Transverse colon (tissue), 4 donors: Measurements from ENCODE around the gene PRDM12. TPM values are rescaled to one million over a fixed set of nuclear protein-coding genes. Genes with fewer than 3 reads are reported as not detected.

Experiments used
- DNase-seq: peaks from one replicate; pipeline ENCODE4 v3.0.0-alpha.2; 2019
- H3K27ac ChIP-seq, 4 donors: fragments of 200-600 bp; sonication (generic); 2 replicates each; pipeline ENCODE4 v1.5.1; 2016 to 2018; ENCODE audit warnings: inconsistent platforms in 4 of 4
- H3K27me3 ChIP-seq: fragments of 200-600 bp; sonication (generic); 2 replicates; pipeline ENCODE4 v1.5.1; 2017; ENCODE audit warnings: inconsistent platforms
- H3K36me3 ChIP-seq, 4 donors: fragments of 200-600 bp; sonication (generic); 2 replicates each; pipeline ENCODE4 v1.5.1; 2017 to 2019; ENCODE audit warnings: inconsistent platforms in 4 of 4
- H3K4me1 ChIP-seq, 4 donors: fragments of 200-600 bp; sonication (generic); 2 replicates each; pipeline ENCODE4 v1.5.1; 2017 to 2020; ENCODE audit warnings: inconsistent platforms in 4 of 4
- H3K4me3 ChIP-seq, 4 donors: fragments of 200-600 bp; sonication (generic); 1 replicate in 1 of 4; 2 replicates in 3 of 4; pipeline versions ENCODE4 v1.5.1 to v1.6.1; 2017 to 2019; ENCODE audit warnings: inconsistent platforms in 4 of 4
- H3K9me3 ChIP-seq, 2 donors: fragments of 200-600 bp; sonication (generic); 2 replicates each; pipeline ENCODE4 v1.5.1; 2017 to 2019; ENCODE audit warnings: inconsistent platforms in 2 of 2
- CTCF ChIP-seq, 5 experiments: fragments of 200-600 bp in 3 of 5; fragments of 450-650 bp in 2 of 5; sonication (generic) in 3 of 5; IDR thresholded peaks; 1 replicate in 2 of 5; 2 replicates in 3 of 5; pipeline ENCODE4 v1.5.1; 2016 to 2017; ENCODE audit warnings: antibody characterized with exemption in 5 of 5, inconsistent platforms in 3 of 5, mild to moderate bottlenecking in 2 of 5, moderate library complexity in 1 of 5
- EP300 ChIP-seq: sonication (generic); formaldehyde crosslinking; IDR thresholded peaks from one replicate; pipeline ENCODE4 v1.6.1; 2017; ENCODE audit warnings: antibody characterized with exemption, low read depth
- POLR2A ChIP-seq: fragments of 450-650 bp; IDR thresholded peaks from one replicate; pipeline ENCODE4 v1.6.1; 2016; ENCODE audit warnings: antibody characterized with exemption, mild to moderate bottlenecking, moderate library complexity
- POLR2AphosphoS5 ChIP-seq, 3 donors: sonication (generic); formaldehyde crosslinking; IDR thresholded peaks; one replicate each; pipeline ENCODE4 v1.6.1; 2016; ENCODE audit warnings: antibody characterized with exemption in 3 of 3
- WGBS, 2 donors: methylation state at CpG; one replicate each; pipeline ENCODE4 v1.1.5; 2018; ENCODE audit warnings: low coverage in 1 of 2; 5-methylcytosine and 5-hydroxymethylcytosine counted together
- in situ Hi-C, 4 donors: fragments of 200-750 bp; cut with MboI; loops; one replicate each; pipeline versions ENCODE4 v1.15.0 to v1.15.1; 2017; ENCODE audit warnings: low sequenced_read_pairs in 3 of 4, low pct_ligation_motif_present in 1 of 4, low pct_unique_long_range_greater_than_20kb in 1 of 4
- intact Hi-C: fragments of 100-400 bp; cut with DNase I; formaldehyde crosslinking; loops from one replicate; pipeline ENCODE4 v1.15.1; 2023; ENCODE audit warnings: low total_unique reads
- total RNA-seq, 4 donors: library from RNA; depleted of rRNA; stranded (reverse); fragments of >200 nt; gene quantifications; one replicate each; pipeline ENCODE4 v1.1.0, GENCODE V29; 2016

The PRDM12 gene
- total RNA-seq, 4 donors from 2014 or later: not detected

GRCh38 chr9:130638284-130639123 lies 25.9 kb upstream of the PRDM12 start:
- no peak for DNase-seq
- Histone ChIP-seq H3K4me1 (no peaks in the 10 kb centered on the region), H3K27me3 (no peaks in the 10 kb centered on the region), H3K9me3 (no peaks in the 10 kb centered on the region), H3K36me3 (peaks cover 0 to 13% (median 0%) of the 10 kb centered on the region in 4 donors), H3K4me3 (no peak overlapping the region), H3K27ac (no peak overlapping the region)
- TF ChIP-seq EP300 (no peak), POLR2A (no peak), POLR2AphosphoS5 (IDR thresholded peaks at IDR 0.05) (no peak), CTCF (IDR thresholded peaks at IDR 0.05) (no peak)
- intact Hi-C loops (no loop called here), in situ Hi-C loops (no loop called here)
- 61 to 80% methylated on average over 18 to 37 of the region's 37 CpGs for WGBS, 2 donors

GRCh38 chr9:130639124-130639765 lies 25.1 kb upstream of the PRDM12 start:
- no peaks in the 10 kb centered on the region for H3K9me3 ChIP-seq
- TF ChIP-seq POLR2AphosphoS5 (IDR thresholded peaks at IDR 0.05): no peak
- TF ChIP-seq EP300: no peak
- TF ChIP-seq CTCF (IDR thresholded peaks at IDR 0.05): no peak
- TF ChIP-seq POLR2A: no peak
- H3K27ac ChIP-seq: no peak overlapping the region
- in situ Hi-C loops (no loop called here), intact Hi-C loops (no loop called here)
- no peak overlapping the region for H3K4me3 ChIP-seq
- no peaks in the 10 kb centered on the region for H3K27me3 ChIP-seq
- peaks cover 0 to 11% (median 0%) of the 10 kb centered on the region in 4 donors for H3K36me3 ChIP-seq
- 77 to 92% methylated on average over 5 to 20 of the region's 20 CpGs for WGBS, 2 donors
- DNase-seq: no peak
- H3K4me1 ChIP-seq: no peaks in the 10 kb centered on the region

- H3K36me3 ChIP-seq: peaks cover 0 to 11% (median 0%) of the 10 kb centered on the region in 4 donors
- H3K4me3 ChIP-seq: no peak overlapping the region
- no peaks in the 10 kb centered on the region for H3K4me1 ChIP-seq
- H3K27me3 ChIP-seq: no peaks in the 10 kb centered on the region
- no peaks in the 10 kb centered on the region for H3K9me3 ChIP-seq
- TF ChIP-seq POLR2AphosphoS5 (IDR thresholded peaks at IDR 0.05): no peak
- no peak for TF ChIP-seq POLR2A
- no peak for TF ChIP-seq CTCF (IDR thresholded peaks at IDR 0.05)
- no peak for TF ChIP-seq EP300
- in situ Hi-C loops: no loop called here
- intact Hi-C loops: no loop called here
- WGBS, 2 donors: 94% methylated on average over 17 of the region's 17 CpGs; no CpG with 5 or more reads in 1 of the 2 donors
- H3K27ac ChIP-seq: no peak overlapping the region
- DNase-seq: no peak
These were observed 24.4 kb upstream of the PRDM12 start for GRCh38 chr9:130639866-130640555.

DNA sequence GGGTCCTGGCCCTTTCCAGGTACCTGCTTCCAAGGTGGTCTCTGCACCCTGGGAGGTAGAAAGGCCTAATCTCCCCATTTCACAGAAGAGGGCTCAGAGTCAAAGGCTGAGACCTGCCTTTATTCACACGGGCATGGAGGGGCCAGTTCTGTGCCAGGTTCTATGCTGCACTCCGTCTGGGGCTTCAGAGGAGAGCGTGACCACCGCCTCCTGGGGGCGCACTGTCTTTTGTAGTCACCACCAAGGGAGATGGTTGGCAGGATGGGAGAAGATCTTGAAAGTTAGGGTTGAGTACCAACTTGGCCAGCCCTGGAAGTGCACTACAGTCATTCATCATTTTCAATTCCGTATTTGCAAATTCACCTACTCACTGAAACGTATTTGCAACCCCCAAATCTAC lies 23.7 kb upstream of the PRDM12 start:
- intact Hi-C loops (no loop called here), in situ Hi-C loops (no loop called here)
- DNase-seq: no peak
- WGBS, 2 donors: 50 to 78% methylated on average over 2 to 7 of the region's 7 CpGs
- Histone ChIP-seq H3K27me3 (no peaks in the 10 kb centered on the region), H3K4me1 (no peaks in the 10 kb centered on the region), H3K9me3 (no peaks in the 10 kb centered on the region), H3K27ac (no peak overlapping the region), H3K4me3 (no peak overlapping the region), H3K36me3 (peaks cover 0 to 11% (median 0%) of the 10 kb centered on the region in 4 donors)
- TF ChIP-seq POLR2A: no peak
- no peak for TF ChIP-seq EP300
- TF ChIP-seq POLR2AphosphoS5 (IDR thresholded peaks at IDR 0.05): no peak
- TF ChIP-seq CTCF (IDR thresholded peaks at IDR 0.05): no peak
